GM12872 (cell line): ENCODE results near the gene SLC25A53.
"Not testable (repeated sequence)": the region's sequence is repeated elsewhere in the genome, so short reads cannot be mapped to it uniquely, and the experiment has no call there.

Source experiments
- CTCF ChIP-seq: IDR thresholded peaks from 3 replicates; pipeline ENCODE4 v1.5.1; 2011; ENCODE audit warnings: low read depth, mild to moderate bottlenecking, low read length, moderate library complexity; ENCODE audit not compliant: insufficient read depth

Gene SLC25A53

DNA sequence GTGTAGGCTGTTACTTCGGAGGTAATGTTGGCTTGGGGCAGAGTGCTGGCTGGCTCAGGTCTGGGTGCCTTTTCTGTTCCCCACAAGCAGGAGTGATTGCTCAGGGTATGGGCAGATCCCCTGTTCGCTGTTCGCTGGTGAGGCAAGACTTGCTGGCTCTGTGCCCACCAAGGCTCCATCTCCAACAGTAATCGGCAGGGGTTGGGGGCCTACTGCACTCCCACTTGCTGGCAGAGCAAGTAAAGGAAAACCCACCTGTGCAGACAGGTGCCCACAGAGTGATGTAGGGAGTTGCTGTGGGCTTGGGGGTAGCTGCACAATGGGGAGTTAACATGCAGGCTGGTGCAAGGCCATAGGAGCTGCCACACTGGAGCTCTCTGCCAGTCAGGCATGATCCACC is 72.7 kb downstream of the SLC25A53 start:
- TF ChIP-seq CTCF = no peak

- not testable (repeated sequence) for TF ChIP-seq CTCF
Observed at GRCh38 chrX:104075778-104076445, 80.9 kb downstream of the SLC25A53 start, which contains the start of gene TMSB15C. Gene TMSB15C, minus strand, starts transcription at chrX:104076236.
